HG03135 (cell line): ENCODE measurements around the gene GPR26.

Experiments
- ATAC-seq: cut with Tn5 transposase; IDR thresholded peaks from one replicate; pipeline ENCODE4 v1.9.1; 2021; ENCODE audit warnings: mild to moderate bottlenecking, moderate library complexity; ENCODE audit not compliant: unreplicated experiment

Gene GPR26, protein sequence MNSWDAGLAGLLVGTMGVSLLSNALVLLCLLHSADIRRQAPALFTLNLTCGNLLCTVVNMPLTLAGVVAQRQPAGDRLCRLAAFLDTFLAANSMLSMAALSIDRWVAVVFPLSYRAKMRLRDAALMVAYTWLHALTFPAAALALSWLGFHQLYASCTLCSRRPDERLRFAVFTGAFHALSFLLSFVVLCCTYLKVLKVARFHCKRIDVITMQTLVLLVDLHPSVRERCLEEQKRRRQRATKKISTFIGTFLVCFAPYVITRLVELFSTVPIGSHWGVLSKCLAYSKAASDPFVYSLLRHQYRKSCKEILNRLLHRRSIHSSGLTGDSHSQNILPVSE

DNA sequence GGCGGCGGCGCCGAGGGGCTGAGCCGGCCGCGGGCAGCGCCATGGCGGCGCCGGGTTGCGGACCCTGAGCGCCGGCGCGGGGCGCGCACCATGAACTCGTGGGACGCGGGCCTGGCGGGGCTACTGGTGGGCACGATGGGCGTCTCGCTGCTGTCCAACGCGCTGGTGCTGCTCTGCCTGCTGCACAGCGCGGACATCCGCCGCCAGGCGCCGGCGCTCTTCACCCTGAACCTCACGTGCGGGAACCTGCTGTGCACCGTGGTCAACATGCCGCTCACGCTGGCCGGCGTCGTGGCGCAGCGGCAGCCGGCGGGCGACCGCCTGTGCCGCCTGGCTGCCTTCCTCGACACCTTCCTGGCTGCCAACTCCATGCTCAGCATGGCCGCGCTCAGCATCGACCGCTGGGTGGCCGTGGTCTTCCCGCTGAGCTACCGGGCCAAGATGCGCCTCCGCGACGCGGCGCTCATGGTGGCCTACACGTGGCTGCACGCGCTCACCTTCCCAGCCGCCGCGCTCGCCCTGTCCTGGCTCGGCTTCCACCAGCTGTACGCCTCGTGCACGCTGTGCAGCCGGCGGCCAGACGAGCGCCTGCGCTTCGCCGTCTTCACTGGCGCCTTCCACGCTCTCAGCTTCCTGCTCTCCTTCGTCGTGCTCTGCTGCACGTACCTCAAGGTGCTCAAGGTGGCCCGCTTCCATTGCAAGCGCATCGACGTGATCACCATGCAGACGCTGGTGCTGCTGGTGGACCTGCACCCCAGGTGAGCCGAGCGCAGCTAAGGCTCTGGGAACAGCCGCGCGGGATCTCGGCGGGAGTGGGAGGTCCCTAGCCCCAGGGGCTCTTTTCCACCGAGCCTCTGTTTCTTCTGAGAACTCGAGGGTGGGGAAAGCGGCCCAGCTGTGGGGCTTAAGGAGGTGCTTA, at the start of gene GPR26:
TSS of gene GPR26 (plus strand) at position 38 of the 919 bp plus-strand sequence. CDS start at position 91, 53 bp downstream.
- ATAC-seq: no peak

DNA sequence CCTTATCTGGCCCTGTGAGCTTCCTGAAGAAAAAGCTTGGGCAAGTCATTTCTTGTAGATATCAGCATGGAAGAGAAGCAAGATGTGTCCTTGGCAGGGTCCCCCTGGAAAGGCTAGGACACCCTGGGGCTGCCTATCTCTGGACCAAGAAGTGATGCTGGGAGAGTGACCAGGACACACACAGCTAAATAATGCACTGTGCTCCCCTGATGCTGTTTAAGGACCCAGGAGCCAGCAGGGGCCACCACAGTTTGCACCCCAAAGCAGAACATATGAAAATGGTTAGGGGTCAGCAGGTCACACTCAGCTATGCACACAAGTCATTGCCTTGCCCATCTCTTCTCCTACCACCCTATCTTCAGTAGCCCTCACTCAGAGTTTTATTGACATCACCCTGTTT, 47.9 kb upstream of the GPR26 start:
- no peak for ATAC-seq

DNA sequence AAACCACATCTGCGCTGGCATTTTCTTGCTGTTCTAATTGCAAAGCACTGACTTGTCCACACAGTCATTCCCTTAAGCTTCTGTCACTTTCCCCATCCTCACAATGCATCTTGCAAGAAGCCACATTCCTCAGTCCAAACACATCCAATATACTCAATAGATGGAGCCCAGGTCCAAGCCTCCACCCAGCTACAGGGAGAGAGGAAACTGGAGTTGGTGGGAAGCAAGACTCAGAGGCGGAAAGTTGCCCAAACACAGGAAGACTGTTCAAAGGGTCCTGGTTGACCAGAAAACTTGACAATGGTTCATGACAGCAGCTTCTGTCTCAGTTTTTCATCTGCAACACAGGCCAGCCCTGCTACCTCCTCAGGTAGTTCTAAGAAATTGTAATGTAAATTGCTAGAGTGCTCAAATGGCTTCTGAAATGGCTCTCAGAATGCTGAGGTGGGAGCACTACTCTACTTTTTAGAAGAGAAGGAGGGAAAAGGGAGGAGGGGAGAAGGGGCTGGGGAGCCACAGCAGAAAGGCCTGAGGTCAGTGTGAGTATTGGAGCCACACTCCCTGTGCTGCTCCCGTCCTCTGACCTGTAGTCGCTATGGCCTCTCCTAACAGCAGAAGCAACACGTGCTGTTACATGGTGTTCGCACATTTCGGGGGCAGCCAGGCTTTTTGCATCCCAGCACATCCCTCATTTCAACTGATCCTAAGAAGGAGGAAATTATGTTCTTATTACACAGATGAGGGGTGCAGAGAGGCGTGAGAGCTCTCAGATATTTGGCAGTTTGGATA, 46.9 kb upstream of the GPR26 start:
- ATAC-seq: no peak

DNA sequence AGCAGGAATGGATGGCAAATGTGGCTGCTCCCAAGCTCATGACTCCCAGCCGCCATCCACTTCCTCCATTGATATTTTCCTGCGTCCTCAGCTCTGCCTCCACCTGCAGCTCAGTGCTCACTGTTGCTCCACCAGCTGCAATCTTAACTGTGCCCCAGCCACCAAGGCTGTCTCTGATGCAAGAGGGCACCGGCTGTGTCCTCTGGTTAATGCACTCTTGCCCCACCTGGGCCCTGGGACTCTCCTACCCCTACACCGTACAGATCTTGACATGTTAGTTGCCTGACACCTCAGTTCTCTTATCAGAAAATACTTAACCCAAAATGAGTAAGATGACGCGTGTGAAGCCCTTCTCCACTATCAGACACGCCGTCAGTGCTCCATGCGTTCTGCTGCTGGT, 45.5 kb upstream of the GPR26 start:
- ATAC-seq: no peak

DNA sequence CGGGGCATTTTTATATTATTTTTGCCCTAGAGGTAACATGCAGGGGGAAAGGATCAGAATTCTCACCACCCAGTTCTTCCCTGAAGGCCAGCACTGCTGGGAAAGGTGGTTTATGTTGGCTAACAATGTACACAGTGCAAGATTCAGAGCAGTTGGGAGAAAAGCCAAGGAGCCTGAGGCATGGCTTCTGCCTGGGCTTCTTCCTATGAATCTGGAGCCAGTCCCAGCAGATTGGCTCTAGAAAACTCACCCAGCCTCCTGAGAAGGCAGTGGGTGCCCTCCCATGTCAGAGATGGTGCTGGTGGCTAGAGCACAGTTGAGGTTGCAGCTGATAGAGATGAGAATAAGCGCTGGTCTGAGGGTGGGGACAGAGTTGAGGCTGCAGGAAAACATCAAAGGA, 44.7 kb upstream of the GPR26 start:
- no peak for ATAC-seq

DNA sequence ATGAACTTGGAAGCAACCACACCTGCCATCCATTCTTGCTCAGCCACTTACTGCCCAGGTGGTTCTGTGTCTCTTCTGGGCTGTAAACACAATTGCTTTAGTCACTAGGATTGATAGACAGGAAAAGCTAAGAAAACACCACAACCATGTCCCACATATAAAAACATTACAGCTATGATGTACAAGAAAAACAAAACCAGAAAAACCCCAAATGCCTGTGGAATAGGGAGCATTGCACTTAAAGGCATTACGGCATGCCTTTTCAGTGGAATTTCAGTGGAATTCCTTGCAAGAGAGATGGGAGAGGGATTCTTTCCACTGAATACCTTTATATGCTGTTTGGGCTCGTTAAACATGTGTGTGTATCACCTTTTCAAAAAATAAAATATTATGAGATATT, 44.2 kb upstream of the GPR26 start:
- no peak for ATAC-seq

DNA sequence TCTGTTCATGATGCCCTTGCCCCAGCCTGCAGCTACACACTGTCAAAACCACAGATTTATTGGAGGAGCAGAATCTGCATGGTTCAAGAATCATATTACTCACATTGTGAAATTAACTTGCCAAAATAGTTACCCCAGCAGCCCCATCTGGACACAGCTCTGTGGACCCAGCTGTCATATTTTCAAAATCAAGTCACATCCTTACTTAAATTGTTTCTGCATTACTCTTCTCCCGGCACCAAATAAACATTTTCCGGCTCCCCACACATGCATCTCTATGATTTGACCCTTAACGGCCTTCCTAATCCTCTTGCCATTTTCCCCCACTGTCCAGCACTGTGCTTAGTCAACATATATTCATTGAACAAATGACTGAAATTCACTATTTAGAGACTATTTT, 43.8 kb upstream of the GPR26 start:
- ATAC-seq: no peak

DNA sequence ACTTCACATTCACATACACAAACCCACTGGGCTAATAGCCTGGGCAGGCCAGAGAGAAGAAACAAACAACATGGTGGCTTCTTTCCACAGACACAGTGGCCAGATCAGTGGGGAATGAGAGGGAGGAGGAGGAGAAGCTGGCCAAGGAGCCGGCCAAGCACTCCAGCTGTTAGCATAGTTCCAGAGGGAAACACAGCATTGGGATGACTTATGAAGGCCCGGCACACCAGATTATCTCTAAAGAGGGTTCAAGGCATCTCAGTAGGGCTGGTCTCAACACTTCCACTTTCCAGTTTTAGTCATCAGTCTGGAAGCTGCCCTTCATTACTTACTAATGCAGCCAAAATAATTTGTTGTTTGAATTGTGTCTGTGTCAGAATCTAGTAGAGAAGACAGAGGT, 42.1 kb upstream of the GPR26 start:
- no peak for ATAC-seq

DNA sequence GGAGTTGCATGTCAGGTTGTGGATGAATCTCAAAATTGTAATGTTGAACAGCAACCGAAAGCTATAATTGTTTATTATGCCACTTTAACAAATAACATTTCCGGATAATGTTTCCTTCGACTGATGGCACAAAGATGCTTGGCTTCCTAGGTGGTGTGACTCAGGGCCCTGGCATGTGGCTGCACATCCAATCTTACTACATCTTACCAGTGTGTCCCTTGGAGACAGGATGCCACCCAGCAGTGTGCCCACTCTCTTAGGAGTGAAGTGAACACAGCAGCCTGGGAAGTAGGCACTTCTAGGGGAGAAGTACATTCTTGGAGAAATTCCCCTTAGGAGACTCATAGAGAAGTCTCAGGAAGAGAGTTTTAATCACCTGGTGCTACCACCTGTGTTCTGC, 33.0 kb upstream of the GPR26 start:
- ATAC-seq: no peak

DNA sequence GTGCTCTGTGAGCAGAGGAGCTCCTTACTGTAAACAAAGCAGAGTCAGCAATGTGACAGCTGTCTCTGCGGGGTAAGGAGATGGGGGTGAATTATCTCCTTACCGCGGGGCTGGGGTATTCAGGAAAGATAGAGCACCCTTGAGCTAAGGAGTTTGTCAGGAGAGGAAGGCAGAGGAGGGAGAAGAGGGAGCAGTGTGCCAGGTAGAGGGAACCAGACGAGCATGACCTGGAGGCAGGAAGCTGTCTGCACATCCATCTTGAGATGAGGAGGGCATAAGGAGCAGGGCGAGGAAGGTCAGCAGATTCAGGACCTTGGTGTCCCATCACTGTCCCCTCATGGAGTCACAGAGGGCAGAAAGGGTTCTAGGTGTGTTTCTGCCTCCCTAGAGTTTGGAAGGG, 32.5 kb upstream of the GPR26 start:
- no peak for ATAC-seq

DNA sequence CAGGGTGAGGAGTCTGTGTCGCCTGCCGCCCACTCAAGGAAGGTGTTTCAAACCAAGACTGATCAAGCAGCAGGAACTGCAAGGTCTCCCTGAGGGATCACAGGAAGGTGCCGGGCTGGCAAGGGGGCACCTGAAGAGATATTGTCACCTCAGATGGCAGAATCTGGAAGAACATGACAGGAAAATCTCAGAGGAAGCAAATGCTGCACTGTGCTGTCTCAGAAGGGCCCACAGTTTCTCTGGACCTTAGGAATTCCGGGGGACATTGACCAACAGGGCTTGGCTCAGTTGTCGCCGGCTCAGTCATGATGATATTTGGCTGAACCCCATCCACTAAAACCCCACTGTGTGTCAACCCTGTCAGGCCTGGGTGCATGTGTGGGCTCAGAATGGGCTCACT, 31.9 kb upstream of the GPR26 start:
- ATAC-seq: no peak

DNA sequence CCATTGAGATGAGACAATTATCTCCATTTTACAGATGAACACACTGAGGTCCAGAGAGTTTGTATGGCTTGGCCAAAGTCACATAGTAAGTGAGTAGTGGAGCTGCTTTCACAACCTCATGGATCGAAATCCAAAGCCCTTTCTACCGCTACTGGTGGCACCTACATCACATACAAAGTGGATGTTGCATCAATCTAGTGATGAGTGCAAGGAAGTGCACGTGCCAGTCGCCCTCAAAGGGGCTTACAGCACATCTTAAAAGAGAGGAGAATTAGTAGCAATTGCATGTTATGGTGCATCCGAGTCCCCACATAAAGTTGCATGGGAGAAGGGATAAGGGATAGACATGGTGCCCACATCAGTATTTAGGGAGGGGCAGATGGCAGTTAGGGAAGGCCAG, 31.0 kb upstream of the GPR26 start:
- ATAC-seq: no peak

DNA sequence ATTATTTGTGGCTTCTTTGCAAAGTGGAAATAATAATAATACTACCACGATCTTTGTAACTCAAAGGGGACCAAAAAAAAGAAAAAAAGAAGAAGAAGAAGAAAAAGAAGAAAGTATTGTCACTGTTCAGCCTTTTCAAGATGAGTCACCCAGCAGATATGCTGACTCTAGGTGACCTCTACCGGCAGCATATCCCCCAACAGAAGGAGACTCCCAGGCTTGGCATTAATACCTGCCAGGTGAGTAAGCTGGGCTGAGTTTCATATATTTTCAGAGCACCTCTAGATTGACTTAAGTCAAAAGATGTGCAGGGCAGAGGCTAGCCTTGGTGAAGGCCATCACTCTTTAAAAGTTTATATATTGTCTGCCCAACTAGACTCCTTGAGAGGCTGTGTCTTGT, 30.4 kb upstream of the GPR26 start:
- ATAC-seq: no peak

DNA sequence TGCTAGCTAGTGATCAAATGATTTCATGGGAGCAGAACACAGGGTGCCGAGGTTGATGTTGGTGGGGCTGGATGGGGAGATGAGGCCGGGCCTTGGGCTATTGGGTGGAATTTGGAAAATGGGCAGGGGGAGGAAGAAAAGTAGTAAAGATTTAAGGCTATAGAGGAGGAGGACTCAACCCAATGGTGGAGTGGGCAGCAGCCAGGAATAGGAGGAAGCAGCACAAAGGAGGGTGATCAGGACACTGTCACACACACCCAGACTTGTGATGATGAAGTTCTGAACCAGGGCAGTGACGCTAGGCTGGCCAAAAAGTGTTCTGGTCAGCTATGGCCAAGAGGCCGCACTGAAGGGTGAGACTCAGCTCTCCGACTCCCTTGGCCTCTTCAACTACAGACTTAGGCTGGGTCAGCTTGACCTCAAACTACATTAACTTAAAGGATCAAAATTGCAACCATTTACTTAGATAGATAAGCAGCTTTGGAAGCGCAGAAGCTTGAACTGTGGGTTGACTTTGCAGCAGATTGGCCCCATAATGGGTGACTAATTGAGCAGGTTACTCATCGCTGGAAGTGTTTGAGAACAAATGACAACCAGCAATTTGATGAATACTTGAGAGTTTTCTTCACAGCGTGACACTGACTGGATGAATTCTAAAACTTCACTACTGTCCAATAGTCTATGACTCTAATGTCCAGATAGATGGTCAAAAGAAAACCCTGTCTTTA, 29.4 kb upstream of the GPR26 start:
- no peak for ATAC-seq

DNA sequence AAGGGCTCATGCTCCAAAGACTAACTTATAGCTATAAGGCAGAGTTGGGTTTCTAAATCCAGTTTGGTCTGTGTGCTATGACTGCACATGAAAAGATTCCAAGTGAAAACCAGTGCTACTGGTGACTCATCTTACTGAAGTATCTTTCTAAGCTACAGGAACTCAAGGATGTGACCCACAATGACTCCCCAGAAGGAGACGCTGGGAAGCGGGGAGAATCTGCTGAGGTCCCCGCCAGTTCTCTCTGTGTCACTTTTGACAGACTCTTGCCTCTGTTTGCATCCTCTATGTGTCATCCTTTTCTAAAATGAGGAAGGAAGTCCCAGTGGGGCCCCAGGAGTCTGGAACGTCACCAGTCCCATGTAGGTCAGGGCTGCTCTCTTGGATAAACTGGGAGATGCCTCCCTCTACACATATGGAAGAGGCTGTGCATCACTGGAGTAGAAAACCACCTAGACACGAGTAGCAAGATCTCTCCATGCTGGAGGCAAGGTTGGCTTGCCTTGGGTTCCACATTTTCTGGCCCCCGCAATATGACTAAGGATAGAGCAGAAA, 28.8 kb upstream of the GPR26 start:
- no peak for ATAC-seq

DNA sequence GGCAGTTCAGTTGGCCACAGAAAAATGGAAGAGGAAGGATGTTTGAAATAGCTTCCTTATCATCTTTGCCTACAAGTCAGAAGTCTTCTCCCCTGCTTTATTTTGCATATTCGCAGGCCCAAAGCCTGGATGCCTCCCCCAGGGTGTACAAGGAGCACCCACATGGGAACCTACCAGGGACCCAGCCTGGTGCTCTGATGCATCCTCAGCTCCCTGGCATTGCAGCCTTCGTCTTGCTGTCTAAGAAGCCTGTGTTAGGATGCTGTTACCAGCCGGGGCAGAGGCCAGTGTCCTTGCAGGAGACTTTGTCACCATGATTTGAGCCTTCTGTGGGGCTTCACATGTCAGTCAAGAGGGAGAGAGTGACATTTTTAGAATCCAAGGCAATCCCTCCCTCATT, 27.0 kb upstream of the GPR26 start:
- no peak for ATAC-seq

DNA sequence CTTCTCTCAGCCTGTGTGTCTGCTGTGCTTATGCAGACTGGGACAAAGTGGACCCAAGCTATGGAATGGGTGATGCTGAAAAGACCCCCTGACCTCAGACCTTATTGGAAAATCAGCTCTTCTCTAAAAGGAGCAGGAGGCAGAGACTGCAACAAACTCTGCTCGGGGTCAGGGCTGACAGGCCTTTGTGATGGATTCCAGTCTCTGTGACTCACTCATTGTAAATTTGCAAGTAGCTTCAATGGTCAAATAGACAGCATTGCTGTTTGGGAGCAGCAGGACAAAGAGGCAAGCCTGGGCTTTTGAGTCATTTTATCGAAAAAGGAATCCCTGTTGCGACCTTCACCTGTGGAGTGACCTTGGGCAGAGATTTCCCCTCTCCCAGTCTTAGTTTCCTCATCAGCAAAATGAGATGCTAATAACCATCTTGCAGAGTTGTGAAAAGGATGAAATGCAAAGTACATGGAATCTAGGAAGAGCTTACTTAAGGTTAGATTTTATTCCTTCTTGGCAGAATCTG, 26.1 kb upstream of the GPR26 start:
- ATAC-seq: no peak

DNA sequence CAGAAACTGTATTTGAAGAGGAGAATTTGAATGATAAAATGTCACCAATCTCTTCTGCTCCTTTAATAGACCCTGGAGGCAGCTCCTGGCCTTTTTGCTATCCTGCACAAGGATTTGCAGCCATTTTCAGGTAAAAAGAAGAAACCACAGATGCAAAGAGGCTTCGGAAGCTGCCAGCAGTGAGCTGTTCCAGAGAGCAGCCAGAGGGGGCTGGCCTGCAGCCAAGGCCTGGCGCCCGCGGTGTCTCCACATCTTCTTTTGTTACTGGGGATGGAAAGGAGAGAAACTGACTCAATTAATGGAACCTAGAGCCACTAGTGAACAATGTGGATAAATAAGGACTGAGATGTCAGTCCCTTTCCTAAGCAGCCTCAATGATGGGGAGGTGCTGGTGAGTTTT, 23.9 kb upstream of the GPR26 start:
- ATAC-seq: no peak

DNA sequence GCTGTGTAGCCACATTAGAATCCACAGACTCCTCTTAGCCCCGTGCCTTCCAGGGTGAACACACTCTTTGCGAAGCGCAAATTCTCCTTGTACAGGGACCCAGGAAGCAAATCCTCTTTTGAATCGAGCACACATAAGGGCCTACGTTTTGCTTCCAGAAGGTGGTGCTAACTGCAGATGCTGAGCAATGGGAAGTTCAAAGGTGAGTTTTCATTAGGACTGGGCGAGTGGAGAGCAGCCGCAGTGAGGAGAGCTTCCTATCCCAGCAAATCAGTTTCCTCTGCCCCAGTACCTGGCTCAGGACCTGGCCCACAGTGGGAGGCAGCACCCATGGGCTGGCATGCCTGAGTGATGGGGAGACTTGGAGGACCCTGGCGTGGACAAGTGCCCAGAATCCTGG, 23.5 kb upstream of the GPR26 start:
- ATAC-seq: no peak

DNA sequence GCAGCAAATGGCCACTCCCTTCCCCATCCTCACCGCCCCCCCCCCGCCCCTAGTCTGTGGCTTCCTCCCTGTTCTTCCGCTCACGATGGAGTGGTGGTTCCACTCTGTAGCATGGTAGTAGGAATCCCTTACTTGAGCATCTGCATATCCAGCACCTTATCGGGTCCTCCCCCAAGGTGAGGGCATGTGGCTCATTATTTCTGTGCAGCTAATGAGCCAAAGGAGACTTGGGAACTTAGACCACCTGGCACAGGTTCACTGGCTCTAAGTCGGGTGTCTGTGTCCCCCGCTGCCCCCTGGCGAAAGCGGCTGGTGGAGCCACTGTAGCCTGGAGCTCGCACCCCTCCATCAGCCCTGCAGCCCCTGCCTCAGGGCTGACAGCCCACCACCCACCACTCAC, 22.8 kb upstream of the GPR26 start:
- no peak for ATAC-seq
